Measurements from ENCODE around the gene NIPAL3.

NIPAL3 gene

GRCh38 chr1:24369199-24369598 lies 46.4 kb upstream of the NIPAL3 start:
- ATAC-seq = no peak
- TF ChIP-seq ESRRG (CRISPR knock-in tag; IDR thresholded peaks at IDR 0.05) (no peak), TOX (CRISPR knock-in tag; IDR thresholded peaks at IDR 0.05; ENCODE audit: borderline replicate concordance) (no peak), CSRNP3 (CRISPR knock-in tag; IDR thresholded peaks at IDR 0.05) (no peak), ZC3H10 (CRISPR knock-in tag; IDR thresholded peaks at IDR 0.05) (no peak), ZNF70 (CRISPR knock-in tag; IDR thresholded peaks at IDR 0.05) (no peak), PATZ1 (CRISPR knock-in tag; IDR thresholded peaks at IDR 0.05; ENCODE audit: borderline replicate concordance) (no peak), ISL1 (CRISPR knock-in tag; IDR thresholded peaks at IDR 0.05) (no peak), CSDC2 (CRISPR knock-in tag; IDR thresholded peaks at IDR 0.05) (no peak), POU6F1 (CRISPR knock-in tag; IDR thresholded peaks at IDR 0.05; ENCODE audit: borderline replicate concordance, low read depth) (no peak), ZNF8 (CRISPR knock-in tag; IDR thresholded peaks at IDR 0.05) (no peak), ZNF565 (CRISPR knock-in tag; conservative IDR thresholded peaks at IDR 0.05; ENCODE audit: low read depth) (no peak), RARB (CRISPR knock-in tag; IDR thresholded peaks at IDR 0.05) (no peak), OSR1 (CRISPR knock-in tag; IDR thresholded peaks at IDR 0.05) (no peak), BACH2 (CRISPR knock-in tag; IDR thresholded peaks at IDR 0.05; ENCODE audit: borderline replicate concordance) (no peak), ZFP3 (CRISPR knock-in tag; IDR thresholded peaks at IDR 0.05) (no peak), ZFP30 (CRISPR knock-in tag; IDR thresholded peaks at IDR 0.05) (no peak), ARNTL (CRISPR knock-in tag; IDR thresholded peaks at IDR 0.05; ENCODE audit: borderline replicate concordance, low read depth) (no peak), GLIS3 (CRISPR knock-in tag; IDR thresholded peaks at IDR 0.05) (no peak)

- no peak for ATAC-seq
- TF ChIP-seq TOX (CRISPR knock-in tag; IDR thresholded peaks at IDR 0.05; ENCODE audit: borderline replicate concordance) = no peak
These were observed 45.8 kb upstream of the NIPAL3 start for GRCh38 chr1:24369801-24370200.

GRCh38 chr1:24373044-24373443 lies 42.6 kb upstream of the NIPAL3 start:
- no peak for ATAC-seq
- no peak for TF ChIP-seq CSRNP3 (CRISPR knock-in tag; IDR thresholded peaks at IDR 0.05)
- TF ChIP-seq ARNTL (CRISPR knock-in tag; IDR thresholded peaks at IDR 0.05; ENCODE audit: borderline replicate concordance, low read depth) = no peak

- no peak for ATAC-seq
These were observed 41.9 kb upstream of the NIPAL3 start for GRCh38 chr1:24373710-24374109.

More at GRCh38 chr1:24373710-24374109, 41.9 kb upstream of the NIPAL3 start:
- TF ChIP-seq ZNF8 (CRISPR knock-in tag; IDR thresholded peaks at IDR 0.05) = no peak
- TF ChIP-seq POU6F1 (CRISPR knock-in tag; IDR thresholded peaks at IDR 0.05; ENCODE audit: borderline replicate concordance, low read depth) = no peak
- TF ChIP-seq PPARA (CRISPR knock-in tag; IDR thresholded peaks at IDR 0.05; ENCODE audit: borderline replicate concordance) = no peak
- TF ChIP-seq RARB (CRISPR knock-in tag; IDR thresholded peaks at IDR 0.05) = no peak
- TF ChIP-seq TSHZ2 (CRISPR knock-in tag; IDR thresholded peaks at IDR 0.05) = no peak
- TF ChIP-seq CSDC2 (CRISPR knock-in tag; IDR thresholded peaks at IDR 0.05) = no peak
- TF ChIP-seq ZNF565 (CRISPR knock-in tag; conservative IDR thresholded peaks at IDR 0.05; ENCODE audit: low read depth) = no peak
- TF ChIP-seq PATZ1 (CRISPR knock-in tag; IDR thresholded peaks at IDR 0.05; ENCODE audit: borderline replicate concordance) = no peak
- no peak for TF ChIP-seq TCF4 (CRISPR knock-in tag; IDR thresholded peaks at IDR 0.05; ENCODE audit: borderline replicate concordance)
- no peak for TF ChIP-seq ARNTL (CRISPR knock-in tag; IDR thresholded peaks at IDR 0.05; ENCODE audit: borderline replicate concordance, low read depth)
- TF ChIP-seq SNAI2 (CRISPR knock-in tag; IDR thresholded peaks at IDR 0.05) = no peak
- TF ChIP-seq GLIS3 (CRISPR knock-in tag; IDR thresholded peaks at IDR 0.05) = no peak
- TF ChIP-seq ISL1 (CRISPR knock-in tag; IDR thresholded peaks at IDR 0.05) = no peak
- no peak for TF ChIP-seq ZNF70 (CRISPR knock-in tag; IDR thresholded peaks at IDR 0.05)
- TF ChIP-seq ZFP30 (CRISPR knock-in tag; IDR thresholded peaks at IDR 0.05) = no peak
- no peak for TF ChIP-seq ZC3H10 (CRISPR knock-in tag; IDR thresholded peaks at IDR 0.05)
- no peak for TF ChIP-seq ZFP3 (CRISPR knock-in tag; IDR thresholded peaks at IDR 0.05)
- TF ChIP-seq ESRRG (CRISPR knock-in tag; IDR thresholded peaks at IDR 0.05) = no peak
- no peak for TF ChIP-seq OSR1 (CRISPR knock-in tag; IDR thresholded peaks at IDR 0.05)
